Hematopoietic multipotent progenitor cell treated with erythropoietin and hydrocortisone succinate and interleukin-3 and kit ligand, for 17 days (in vitro differentiated cells): Measurements from ENCODE around the gene USP54.
A peak's percentile ranks its signal among the peaks of the same experiment; 100 is the strongest.
"Not testable (repeated sequence)": the region's sequence is repeated elsewhere in the genome, so short reads cannot be mapped to it uniquely, and the experiment has no call there.

Experiments used
- DNase-seq: peaks from one replicate; pipeline ENCODE4 v3.0.0-alpha.2; 2015; ENCODE audit warnings: low spot score

USP54 gene

GRCh38 chr10:73586583-73586984 is 4.6 kb downstream of the USP54 start:
- no peak for DNase-seq

- no peak for DNase-seq
Measured at GRCh38 chr10:73585327-73585726, 5.8 kb downstream of the USP54 start.

- DNase-seq, result no peak
Measured at GRCh38 chr10:73584737-73585136, 6.4 kb downstream of the USP54 start.

GRCh38 chr10:73581918-73582317 is 9.2 kb downstream of the USP54 start:
- DNase-seq, result no peak

GRCh38 chr10:73578927-73579326 is 12.2 kb downstream of the USP54 start:
- not testable (repeated sequence) for DNase-seq

GRCh38 chr10:73577788-73578187 is 13.4 kb downstream of the USP54 start:
- no peak for DNase-seq

GRCh38 chr10:73576890-73577591 is 14.1 kb downstream of the USP54 start:
- no peak for DNase-seq

- DNase-seq, result no peak
Measured at GRCh38 chr10:73576178-73576889, 14.8 kb downstream of the USP54 start.

- DNase-seq, result not testable (repeated sequence)
Measured at GRCh38 chr10:73567025-73567424, 24.1 kb downstream of the USP54 start.

GRCh38 chr10:73561192-73561591 is 29.9 kb downstream of the USP54 start:
- DNase-seq, result no peak

GRCh38 chr10:73559590-73559989 is 31.6 kb downstream of the USP54 start:
- DNase-seq, result no peak

- DNase-seq, result no peak
Measured at GRCh38 chr10:73556855-73557254, 34.3 kb downstream of the USP54 start.

- no peak for DNase-seq
Measured at GRCh38 chr10:73554721-73555120, 36.4 kb downstream of the USP54 start.

- no peak for DNase-seq
Measured at GRCh38 chr10:73553761-73554160, 37.4 kb downstream of the USP54 start.

GRCh38 chr10:73552819-73553715 is 38.1 kb downstream of the USP54 start:
- no peak for DNase-seq

- no peak for DNase-seq
Measured at GRCh38 chr10:73551515-73551914, 39.6 kb downstream of the USP54 start.

- no peak for DNase-seq
Measured at GRCh38 chr10:73545357-73545756, 45.8 kb downstream of the USP54 start.

- DNase-seq, result no peak
Measured at GRCh38 chr10:73537709-73538108, 53.4 kb downstream of the USP54 start.

GRCh38 chr10:73537288-73537687 is 53.9 kb downstream of the USP54 start:
- no peak for DNase-seq

GRCh38 chr10:73534857-73535256 is 56.3 kb downstream of the USP54 start:
- no peak for DNase-seq

GRCh38 chr10:73529089-73529832 is 61.9 kb downstream of the USP54 start:
- peak; percentile 87 for DNase-seq

- no peak for DNase-seq
Measured at GRCh38 chr10:73522263-73522662, 68.9 kb downstream of the USP54 start.
